RWPE1 (cell line): Measurements from ENCODE around the gene FIBCD1.

Experiments used
- CTCF ChIA-PET: fragments of 350-600 bp; sonication (Branson Sonifier 250); formaldehyde crosslinking; extraction: SDS; loops from one replicate; lab custom pipeline; 2021; lab: Yijun Ruan, JAX
- POLR2A ChIA-PET: fragments of 400-600 bp; formaldehyde crosslinking; extraction: SDS; loops from one replicate; lab custom pipeline; 2020; ENCODE audit warnings: antibody characterized with exemption; ENCODE audit not compliant: low non-redundant PET; lab: Yijun Ruan, JAX
- DNase-seq: peaks from one replicate; pipeline ENCODE4 v3.0.0; 2012; ENCODE audit warnings: low spot score
- H3K27ac ChIP-seq: fragments of 450-650 bp; 2 replicates; pipeline ENCODE4 v1.5.1; 2017
- TF ChIP-seq, protein P1 (sequence below): fragments of 450-650 bp; conservative IDR thresholded peaks from 2 replicates; pipeline ENCODE4 v1.5.1; 2017; ENCODE audit warnings: low read depth, mild to moderate bottlenecking

The FIBCD1 gene

DNA sequence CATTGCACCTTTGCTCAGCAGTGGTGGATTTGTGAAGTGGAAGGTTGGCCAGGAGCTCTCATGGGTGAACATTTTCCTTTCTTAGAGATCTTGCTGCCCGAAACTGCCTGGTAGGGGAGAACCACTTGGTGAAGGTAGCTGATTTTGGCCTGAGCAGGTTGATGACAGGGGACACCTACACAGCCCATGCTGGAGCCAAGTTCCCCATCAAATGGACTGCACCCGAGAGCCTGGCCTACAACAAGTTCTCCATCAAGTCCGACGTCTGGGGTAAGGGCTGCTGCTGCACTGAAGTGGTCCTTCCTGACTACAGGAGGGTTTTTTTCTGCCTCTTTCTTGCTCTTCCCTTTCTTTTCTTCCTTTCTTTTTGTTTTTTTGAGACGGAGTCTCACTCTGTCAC lies 64.3 kb downstream of the FIBCD1 start:
- DNase-seq, result no peak
- 0 out of 2 replicates have a peak overlapping the region, but pooled peaks have one; percentile 0 for H3K27ac ChIP-seq
- TF ChIP-seq, protein P1, sequence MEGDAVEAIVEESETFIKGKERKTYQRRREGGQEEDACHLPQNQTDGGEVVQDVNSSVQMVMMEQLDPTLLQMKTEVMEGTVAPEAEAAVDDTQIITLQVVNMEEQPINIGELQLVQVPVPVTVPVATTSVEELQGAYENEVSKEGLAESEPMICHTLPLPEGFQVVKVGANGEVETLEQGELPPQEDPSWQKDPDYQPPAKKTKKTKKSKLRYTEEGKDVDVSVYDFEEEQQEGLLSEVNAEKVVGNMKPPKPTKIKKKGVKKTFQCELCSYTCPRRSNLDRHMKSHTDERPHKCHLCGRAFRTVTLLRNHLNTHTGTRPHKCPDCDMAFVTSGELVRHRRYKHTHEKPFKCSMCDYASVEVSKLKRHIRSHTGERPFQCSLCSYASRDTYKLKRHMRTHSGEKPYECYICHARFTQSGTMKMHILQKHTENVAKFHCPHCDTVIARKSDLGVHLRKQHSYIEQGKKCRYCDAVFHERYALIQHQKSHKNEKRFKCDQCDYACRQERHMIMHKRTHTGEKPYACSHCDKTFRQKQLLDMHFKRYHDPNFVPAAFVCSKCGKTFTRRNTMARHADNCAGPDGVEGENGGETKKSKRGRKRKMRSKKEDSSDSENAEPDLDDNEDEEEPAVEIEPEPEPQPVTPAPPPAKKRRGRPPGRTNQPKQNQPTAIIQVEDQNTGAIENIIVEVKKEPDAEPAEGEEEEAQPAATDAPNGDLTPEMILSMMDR, result no peak
- ChIA-PET POLR2A (no interaction called here), CTCF (interaction anchor here (0.6 kb wide), 1 partner anchor 11 kb away, joined by 3 read pairs; no protein-coding TSS in a partner anchor)

DNA sequence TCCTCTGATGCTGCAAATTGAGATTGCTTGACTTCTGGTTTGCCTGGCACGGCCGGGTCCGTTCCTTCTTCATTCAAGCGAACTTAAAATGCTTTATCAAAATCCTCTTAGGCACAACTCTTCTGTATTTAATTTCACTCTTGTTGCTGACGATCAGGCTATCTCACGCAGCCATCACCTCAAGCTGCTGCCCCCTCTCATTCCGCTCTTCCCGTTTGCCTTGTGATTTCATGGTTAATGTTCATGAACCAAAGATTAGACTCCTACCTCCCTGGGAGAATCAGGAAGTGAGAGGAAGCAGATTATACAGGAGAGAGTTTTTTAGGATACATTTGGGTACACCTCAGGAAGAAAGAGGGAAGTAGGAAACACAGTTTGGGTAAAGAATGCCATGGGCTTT lies 65.1 kb downstream of the FIBCD1 start:
- CTCF ChIA-PET, result interaction anchor here (0.6 kb wide), 1 partner anchor 12 kb away, joined by 3 read pairs; no protein-coding TSS in a partner anchor
- POLR2A ChIA-PET, result no interaction called here
- TF ChIP-seq, protein P1, result no peak
- DNase-seq, result no peak
- no peak overlapping the region for H3K27ac ChIP-seq

DNA sequence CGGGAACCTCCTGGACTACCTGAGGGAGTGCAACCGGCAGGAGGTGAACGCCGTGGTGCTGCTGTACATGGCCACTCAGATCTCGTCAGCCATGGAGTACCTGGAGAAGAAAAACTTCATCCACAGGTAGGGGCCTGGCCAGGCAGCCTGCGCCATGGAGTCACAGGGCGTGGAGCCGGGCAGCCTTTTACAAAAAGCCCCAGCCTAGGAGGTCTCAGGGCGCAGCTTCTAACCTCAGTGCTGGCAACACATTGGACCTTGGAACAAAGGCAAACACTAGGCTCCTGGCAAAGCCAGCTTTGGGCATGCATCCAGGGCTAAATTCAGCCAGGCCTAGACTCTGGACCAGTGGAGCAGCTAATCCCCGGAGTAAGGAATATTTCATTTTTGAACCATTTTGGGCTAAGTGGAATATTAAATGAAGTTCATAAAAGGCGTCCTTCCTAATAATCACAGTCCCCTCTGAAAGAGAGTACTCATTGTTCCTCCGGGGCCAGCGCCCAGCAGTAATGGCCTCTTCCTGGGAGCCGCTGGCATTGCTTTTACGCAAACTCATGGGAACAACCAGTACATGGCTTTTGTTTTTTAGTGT lies 66.0 kb downstream of the FIBCD1 start:
- TF ChIP-seq, protein P1, result no peak
- no peak overlapping the region for H3K27ac ChIP-seq
- DNase-seq, result no peak
- CTCF ChIA-PET, result interaction anchor here (0.9 kb wide), 1 partner anchor 9 kb away, joined by 3 read pairs; no protein-coding TSS in a partner anchor
- POLR2A ChIA-PET, result no interaction called here

DNA sequence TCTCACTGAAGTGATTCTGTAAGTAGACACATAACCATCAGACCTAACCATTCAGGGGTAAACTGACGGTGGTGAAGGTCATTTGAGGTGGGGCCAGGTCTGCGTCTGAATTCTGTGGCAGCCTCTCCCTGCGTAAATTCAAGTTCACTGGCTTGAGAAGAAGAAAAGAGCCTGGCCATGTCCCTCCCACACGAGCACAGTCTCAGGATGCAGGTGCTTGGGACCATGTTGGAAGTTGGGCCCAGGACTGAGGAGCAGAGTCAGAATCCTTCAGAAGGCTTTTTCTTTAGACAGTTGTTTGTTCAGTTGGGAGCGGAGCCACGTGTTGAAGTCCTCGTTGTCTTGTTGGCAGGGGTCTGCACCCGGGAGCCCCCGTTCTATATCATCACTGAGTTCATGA lies 66.5 kb downstream of the FIBCD1 start:
- TF ChIP-seq, protein P1, result no peak
- ChIA-PET CTCF (interaction anchor here (0.9 kb wide), 1 partner anchor 8 kb away, joined by 3 read pairs; no protein-coding TSS in a partner anchor), POLR2A (no interaction called here)
- no peak overlapping the region for H3K27ac ChIP-seq
- DNase-seq, result no peak

DNA sequence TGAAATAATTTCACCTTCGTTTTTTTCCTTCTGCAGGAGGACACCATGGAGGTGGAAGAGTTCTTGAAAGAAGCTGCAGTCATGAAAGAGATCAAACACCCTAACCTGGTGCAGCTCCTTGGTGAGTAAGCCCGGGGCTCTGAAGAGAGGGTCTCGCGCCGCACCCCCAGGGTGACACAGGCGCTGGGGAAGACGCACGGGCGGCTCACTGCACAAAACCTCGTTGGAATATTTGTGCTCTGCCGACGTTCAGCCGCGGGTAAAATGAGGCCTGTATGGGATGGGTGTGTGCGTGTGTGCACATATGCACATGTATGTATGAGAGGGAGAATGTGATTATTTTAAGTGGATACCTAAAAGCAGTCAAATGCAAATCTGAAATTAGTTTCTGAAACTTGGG lies 67.0 kb downstream of the FIBCD1 start:
- CTCF ChIA-PET, result interaction anchor here (0.8 kb wide), 1 partner anchor 69 kb away, joined by 3 read pairs; no protein-coding TSS in a partner anchor
- TF ChIP-seq, protein P1, result no peak
- H3K27ac ChIP-seq, result no peak overlapping the region
- POLR2A ChIA-PET, result no interaction called here
- no peak for DNase-seq

DNA sequence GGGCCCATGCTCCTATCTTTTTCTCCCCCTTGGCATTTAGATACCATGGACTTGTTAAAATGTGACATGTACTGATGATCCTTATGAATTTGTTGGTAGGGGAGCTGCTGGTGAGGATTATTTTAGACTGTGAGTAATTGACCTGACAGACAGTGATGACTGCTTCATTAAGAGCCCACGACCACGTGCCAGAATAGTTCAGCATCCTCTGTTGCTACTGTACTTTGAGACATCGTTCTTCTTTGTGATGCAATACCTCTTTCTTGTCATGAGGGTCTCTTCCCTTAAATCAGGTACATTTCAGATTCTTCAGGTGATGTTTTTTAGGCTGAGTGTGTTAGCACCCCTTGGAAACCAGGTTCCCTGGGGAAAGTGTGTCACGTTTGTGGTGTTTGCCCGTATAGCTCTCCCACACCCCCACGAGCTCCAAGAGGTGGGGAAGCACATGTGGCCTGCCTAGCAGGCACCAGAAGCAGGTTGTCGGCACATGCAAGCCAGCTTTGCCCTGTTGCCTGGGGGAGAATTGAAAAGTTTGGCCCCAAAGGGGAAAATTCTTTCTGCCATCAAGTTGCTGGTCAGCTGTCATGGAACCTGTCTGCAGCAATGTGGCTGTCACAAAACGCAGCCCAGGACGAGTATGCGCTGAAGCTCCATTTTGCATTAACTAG lies 67.5 kb downstream of the FIBCD1 start:
- no peak for DNase-seq
- ChIA-PET POLR2A (no interaction called here), CTCF (interaction anchor here (0.8 kb wide), 1 partner anchor 69 kb away, joined by 3 read pairs; no protein-coding TSS in a partner anchor)
- TF ChIP-seq, protein P1, result no peak
- no peak overlapping the region for H3K27ac ChIP-seq
